Endothelial cell of umbilical vein (primary cell): ENCODE results near the gene MAP2K5. TPM values are rescaled to one million over a fixed set of nuclear protein-coding genes. Genes with fewer than 3 reads are reported as not detected.

ENCODE experiments used
- BruUV-seq: library from RNA; stranded (reverse); fragments of 400-500 nt; replicated peaks from 2 replicates; lab custom pipeline; 2021; lab: Mats Ljungman, UMichigan
- CTCF ChIA-PET: fragments of 300-600, 350-600 bp; sonication (Branson Sonifier 250); formaldehyde crosslinking; loops from one replicate; lab custom pipeline; 2021; ENCODE audit warnings: antibody characterized with exemption, inconsistent platforms; lab: Charles Lee
- POLR2A ChIA-PET: fragments of 300-600, 350-600 bp; sonication (Branson Sonifier 250); formaldehyde crosslinking; loops from one replicate; lab custom pipeline; 2021; ENCODE audit warnings: antibody characterized with exemption, inconsistent platforms; lab: Charles Lee
- DNase-seq: peaks from one replicate; pipeline ENCODE4 v3.0.0-alpha.2; 2011; ENCODE audit warnings: low read depth, low spot score
- FAIRE-seq: peaks from 2 replicates; lab custom pipeline; 2011; peaks lifted over from hg19 to GRCh38; lab: Jason Lieb, UNC
- H2AFZ ChIP-seq: 2 replicates; pipeline ENCODE4 v1.6.0; 2012; ENCODE audit warnings: low read depth, low read length, control low read depth, inconsistent platforms
- H3K27ac ChIP-seq: 2 replicates; pipeline ENCODE4 v1.5.1; 2011; ENCODE audit warnings: low read depth, mild to moderate bottlenecking, control low read depth, low read length, moderate library complexity; ENCODE audit not compliant: insufficient read depth
- H3K27me3 ChIP-seq, 2 experiments: 2 replicates each; pipeline versions ENCODE4 v1.6.0 to v1.6.1; 2011; ENCODE audit warnings: low read length in 2 of 2, mixed read lengths in 1 of 2; ENCODE audit not compliant: control insufficient read depth in 2 of 2, insufficient read depth in 2 of 2
- H3K36me3 ChIP-seq, 2 experiments: 2 replicates in 1 of 2; 3 replicates in 1 of 2; pipeline ENCODE4 v1.5.1; 2011; ENCODE audit warnings: low read length in 2 of 2, mild to moderate bottlenecking in 1 of 2, moderate library complexity in 1 of 2; ENCODE audit not compliant: control insufficient read depth in 2 of 2, insufficient read depth in 2 of 2; ENCODE audit errors: extremely low read depth in 1 of 2
- H3K4me1 ChIP-seq: 3 replicates; pipeline ENCODE4 v1.5.1; 2011; ENCODE audit warnings: mild to moderate bottlenecking, low read length; ENCODE audit not compliant: control insufficient read depth, insufficient read depth; ENCODE audit errors: extremely low read depth
- H3K4me2 ChIP-seq: 2 replicates; pipeline ENCODE4 v1.6.1; 2011; ENCODE audit warnings: low read length, control low read depth, mixed read lengths; ENCODE audit not compliant: insufficient read depth
- H3K4me3 ChIP-seq, 3 experiments: fragments of 200-600 bp in 1 of 3; sonication (generic), shearing (Covaris generic) in 1 of 3; replicated peaks in 1 of 3; 2 replicates each; pipeline ENCODE4 v1.5.1; 2011 to 2016; ENCODE audit warnings: control low read depth in 3 of 3, low read length in 3 of 3, mild to moderate bottlenecking in 2 of 3, inconsistent platforms in 1 of 3, low read depth in 1 of 3, moderate library complexity in 1 of 3; ENCODE audit not compliant: insufficient read depth in 1 of 3
- H3K79me2 ChIP-seq: 2 replicates; pipeline ENCODE4 v1.6.0; 2012; ENCODE audit warnings: low read length, inconsistent platforms; ENCODE audit not compliant: control insufficient read depth, insufficient read depth
- H3K9ac ChIP-seq: replicated peaks from 2 replicates; pipeline ENCODE3; 2011; ENCODE audit warnings: low read length, control low read depth; ENCODE audit not compliant: insufficient read depth; ENCODE audit errors: extremely low read depth
- H3K9me1 ChIP-seq: replicated peaks from 3 replicates; pipeline ENCODE4 v1.6.0; 2011; ENCODE audit warnings: mild to moderate bottlenecking, low read length; ENCODE audit not compliant: control insufficient read depth, insufficient read depth; ENCODE audit errors: extremely low read depth
- H3K9me3 ChIP-seq: replicated peaks from 2 replicates; pipeline ENCODE4 v1.5.1; 2012; ENCODE audit warnings: low read length, inconsistent platforms; ENCODE audit not compliant: control insufficient read depth, insufficient read depth
- H4K20me1 ChIP-seq: replicated peaks from 2 replicates; pipeline ENCODE3; 2011; ENCODE audit warnings: mild to moderate bottlenecking, low read length; ENCODE audit not compliant: control insufficient read depth, insufficient read depth; ENCODE audit errors: extremely low read depth
- CTCF ChIP-seq, 2 donors: IDR thresholded peaks; 1 replicate in 1 of 2; 2 replicates in 1 of 2; pipeline ENCODE4 v1.5.1; 2011; ENCODE audit warnings: low read length in 2 of 2, mild to moderate bottlenecking in 2 of 2, moderate library complexity in 2 of 2, control low read depth in 1 of 2, inconsistent platforms in 1 of 2, low read depth in 1 of 2; ENCODE audit not compliant: insufficient read depth in 1 of 2; ENCODE audit errors: extremely low read depth in 1 of 2
- EZH2 ChIP-seq: IDR thresholded peaks from 2 replicates; pipeline ENCODE4 v1.6.1; 2012; ENCODE audit warnings: borderline replicate concordance, low read depth, mild to moderate bottlenecking, moderate library complexity, low read length, inconsistent platforms; ENCODE audit not compliant: severe bottlenecking
- FOS ChIP-seq: IDR thresholded peaks from 2 replicates; pipeline ENCODE4 v1.6.1; 2011; ENCODE audit warnings: mild to moderate bottlenecking, low read length, moderate library complexity, borderline replicate concordance; ENCODE audit not compliant: insufficient read depth
- GATA2 ChIP-seq: IDR thresholded peaks from 2 replicates; pipeline ENCODE4 v1.7.0; 2011; ENCODE audit warnings: low read depth, mild to moderate bottlenecking, moderate library complexity, mixed read lengths, low read length; ENCODE audit not compliant: insufficient read length, insufficient read depth
- JUN ChIP-seq: IDR thresholded peaks from 2 replicates; pipeline ENCODE4 v1.6.1; 2011; ENCODE audit warnings: borderline replicate concordance, low read depth; ENCODE audit not compliant: insufficient read length, insufficient read depth
- MYC ChIP-seq: IDR thresholded peaks from one replicate; pipeline ENCODE4 v1.6.1; 2011; ENCODE audit warnings: mild to moderate bottlenecking, low read depth, low read length
- POLR2A ChIP-seq: IDR thresholded peaks from 2 replicates; pipeline ENCODE4 v1.6.1; 2012; ENCODE audit warnings: low read depth, mild to moderate bottlenecking, control low read depth, low read length
- POLR2AphosphoS5 ChIP-seq: IDR thresholded peaks from 2 replicates; pipeline ENCODE4 v1.6.1; 2012; ENCODE audit warnings: low read depth, mild to moderate bottlenecking, control low read depth, low read length, moderate library complexity; ENCODE audit not compliant: insufficient read depth
- dilution Hi-C: fragments of 300-500 bp; cut with MboI; formaldehyde crosslinking; loops from one replicate; pipeline ENCODE4 v1.15.0; 2019; ENCODE audit warnings: low sequenced_read_pairs; ENCODE audit not compliant: extremely low pct_ligation_motif_present
- intact Hi-C: fragments of 100-400 bp; cut with micrococcal nuclease; formaldehyde crosslinking; loops from one replicate; pipeline ENCODE4 v1.10.0; 2022
- polyA plus RNA-seq, 4 experiments: library from polyadenylated mRNA; depleted of rRNA in 3 of 4; stranded (reverse) in 3 of 4; unstranded in 1 of 4; fragments of >200 nt; gene quantifications; 2 replicates each; pipeline versions ENCODE4 v1.2.1 to v1.2.3, GENCODE V29; 2011 to 2012; ENCODE audit warnings: missing spikeins in 1 of 4
- total RNA-seq: library from RNA; stranded (reverse); gene quantifications from 2 replicates; pipeline ENCODE4 v1.2.3, GENCODE V29; 2021
- TF ChIP-seq, protein P1 (sequence below): IDR thresholded peaks from 2 replicates; pipeline ENCODE4 v1.6.1; 2011; ENCODE audit not compliant: insufficient read depth, insufficient read length

Gene MAP2K5
- total and polyA plus RNA-seq, 2 donors (not counting 3 experiments of a cell fraction or from before 2014, with no cell fraction given), result 4.9 to 24.7 TPM

DNA sequence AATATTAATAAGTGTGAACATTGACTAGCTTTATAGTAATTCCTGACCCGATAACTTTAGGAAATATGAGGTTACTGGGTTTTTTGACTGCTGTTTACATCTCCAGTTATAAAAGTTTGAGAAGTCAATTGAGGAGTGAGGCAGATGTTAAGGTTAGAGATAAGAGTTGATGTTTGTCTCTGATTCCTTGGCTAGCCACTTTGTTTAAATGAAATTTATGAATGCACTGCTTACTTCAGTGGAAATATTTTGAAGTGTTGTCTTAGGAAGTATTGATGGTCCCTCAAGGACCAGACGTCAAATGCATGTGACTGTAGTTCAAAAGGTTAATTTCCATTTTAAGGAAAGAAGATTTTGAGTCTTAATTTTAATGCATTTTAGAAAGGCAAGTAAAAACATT, 41.7 kb downstream of the MAP2K5 start:
- H3K9me1 ChIP-seq, result no peaks in the 10 kb centered on the region
- BruUV-seq, result no TSS peak
- FAIRE-seq (no peak), DNase-seq (no peak)
- H3K4me1 ChIP-seq, result no peaks in the 10 kb centered on the region
- H3K79me2 ChIP-seq, result no peaks in the 10 kb centered on the region
- no peak overlapping the region for H3K4me2 ChIP-seq
- H3K27ac ChIP-seq, result no peak overlapping the region
- H3K9ac ChIP-seq, result no peak overlapping the region
- no peaks in the 10 kb centered on the region for H3K27me3 ChIP-seq
- no peak overlapping the region for H3K4me3 ChIP-seq
- intact Hi-C loops, result no loop called here
- POLR2A ChIA-PET, result no interaction called here
- dilution Hi-C loops, result no loop called here
- H3K36me3 ChIP-seq, result peaks cover 0 to 3% of the 10 kb centered on the region in 2 experiments
- TF ChIP-seq CTCF (IDR thresholded peaks at IDR 0.05; ENCODE audit: extremely low read depth in 1 of 2, insufficient read depth in 1 of 2, low read depth in 1 of 2, low read length in 2 of 2) (no peak), JUN (no peak), GATA2 (no peak), EZH2 (no peak), FOS (no peak), POLR2AphosphoS5 (no peak), POLR2A (no peak), MYC (no peak)
- TF ChIP-seq, protein P1, sequence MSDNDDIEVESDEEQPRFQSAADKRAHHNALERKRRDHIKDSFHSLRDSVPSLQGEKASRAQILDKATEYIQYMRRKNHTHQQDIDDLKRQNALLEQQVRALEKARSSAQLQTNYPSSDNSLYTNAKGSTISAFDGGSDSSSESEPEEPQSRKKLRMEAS, result no peak
- H3K9me3 ChIP-seq, result no peaks in the 10 kb centered on the region
- no peaks in the 10 kb centered on the region for H4K20me1 ChIP-seq
- CTCF ChIA-PET, result interaction anchor here (0.6 to 0.9 kb wide), 3 partner anchors 127 to 1815 kb away, joined by 3 to 4 read pairs (median 3); no protein-coding TSS in a partner anchor
- no peak overlapping the region for H2AFZ ChIP-seq
